Astrocyte of the spinal cord (primary cell): Measurements from ENCODE around the gene IGF2BP3.
"Not testable (repeated sequence)": the region's sequence is repeated elsewhere in the genome, so short reads cannot be mapped to it uniquely, and the experiment has no call there.

Source experiments
- DNase-seq: peaks from one replicate; pipeline ENCODE4 v3.0.0; 2011; ENCODE audit warnings: low read depth, low spot score
- H3K4me3 ChIP-seq: 2 replicates; pipeline ENCODE4 v1.5.1; 2011; ENCODE audit warnings: low read depth, mild to moderate bottlenecking, low read length, moderate library complexity
- in situ Hi-C: cut with HindIII; loops from 2 replicates; pipeline ENCODE4 v1.10.0; 2017; ENCODE audit warnings: low sequenced_read_pairs
- TF ChIP-seq, protein P1 (sequence below): IDR thresholded peaks from 2 replicates; pipeline ENCODE4 v1.5.1; 2012; ENCODE audit warnings: low read depth, mild to moderate bottlenecking, low read length, inconsistent platforms

IGF2BP3 gene

DNA sequence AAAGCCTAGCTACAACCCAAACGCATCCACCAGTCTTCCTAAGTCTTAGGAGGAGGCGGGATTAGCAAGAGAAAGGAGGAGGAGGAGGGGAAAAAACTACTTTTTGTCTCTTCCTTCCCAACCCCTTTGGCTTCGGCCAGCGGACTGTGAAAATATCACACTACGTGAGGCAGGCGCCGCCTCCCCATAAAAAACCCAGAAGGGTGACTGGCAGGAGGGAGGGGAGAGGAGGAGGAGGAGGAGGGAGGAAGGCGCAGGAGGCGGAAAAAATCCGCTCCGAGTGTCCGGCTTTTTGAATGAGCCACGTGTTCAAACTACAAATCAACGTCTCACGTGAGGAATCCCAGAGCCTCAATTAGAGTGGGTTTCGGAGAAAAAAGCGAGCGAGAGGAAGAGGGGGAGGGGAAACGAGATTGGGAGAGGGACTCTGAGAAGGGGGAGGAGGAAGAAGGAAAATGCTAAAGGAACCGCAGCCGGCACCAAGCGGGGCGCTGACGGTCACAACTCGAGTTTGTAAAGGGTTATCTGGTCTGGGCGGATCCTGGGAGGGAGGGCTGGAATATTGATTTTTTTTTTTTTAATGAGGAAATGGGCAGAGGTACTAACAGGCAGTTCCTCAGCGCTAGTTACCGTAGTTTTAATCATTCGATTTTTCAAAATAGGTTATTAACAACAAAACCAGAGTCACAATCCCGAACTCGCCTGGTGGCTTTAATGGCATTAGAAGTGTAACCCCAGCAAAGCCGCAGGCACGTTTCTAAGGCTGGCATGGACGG, at the start of gene IGF2BP3:
IGF2BP3 (minus strand) TSS at position 162 of the 776 bp plus-strand sequence. CDS start 381 bp downstream, outside the sequence.
- H3K4me3 ChIP-seq, result peak within 1 kb of the TSS; percentile 86
- TF ChIP-seq, protein P1, sequence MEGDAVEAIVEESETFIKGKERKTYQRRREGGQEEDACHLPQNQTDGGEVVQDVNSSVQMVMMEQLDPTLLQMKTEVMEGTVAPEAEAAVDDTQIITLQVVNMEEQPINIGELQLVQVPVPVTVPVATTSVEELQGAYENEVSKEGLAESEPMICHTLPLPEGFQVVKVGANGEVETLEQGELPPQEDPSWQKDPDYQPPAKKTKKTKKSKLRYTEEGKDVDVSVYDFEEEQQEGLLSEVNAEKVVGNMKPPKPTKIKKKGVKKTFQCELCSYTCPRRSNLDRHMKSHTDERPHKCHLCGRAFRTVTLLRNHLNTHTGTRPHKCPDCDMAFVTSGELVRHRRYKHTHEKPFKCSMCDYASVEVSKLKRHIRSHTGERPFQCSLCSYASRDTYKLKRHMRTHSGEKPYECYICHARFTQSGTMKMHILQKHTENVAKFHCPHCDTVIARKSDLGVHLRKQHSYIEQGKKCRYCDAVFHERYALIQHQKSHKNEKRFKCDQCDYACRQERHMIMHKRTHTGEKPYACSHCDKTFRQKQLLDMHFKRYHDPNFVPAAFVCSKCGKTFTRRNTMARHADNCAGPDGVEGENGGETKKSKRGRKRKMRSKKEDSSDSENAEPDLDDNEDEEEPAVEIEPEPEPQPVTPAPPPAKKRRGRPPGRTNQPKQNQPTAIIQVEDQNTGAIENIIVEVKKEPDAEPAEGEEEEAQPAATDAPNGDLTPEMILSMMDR, result no peak
- DNase-seq, result peak; percentile 98
- in situ Hi-C loops, result no loop called here

- no peak overlapping the region for H3K4me3 ChIP-seq
- DNase-seq, result no peak
- in situ Hi-C loops, result no loop called here
- TF ChIP-seq, protein P1, result no peak
Measured at GRCh38 chr7:23514755-23515154, 44.5 kb upstream of the IGF2BP3 start.

GRCh38 chr7:23513746-23514145, 43.5 kb upstream of the IGF2BP3 start:
- in situ Hi-C loops, H3K4me3 ChIP-seq, DNase-seq: not testable (repeated sequence)

DNA sequence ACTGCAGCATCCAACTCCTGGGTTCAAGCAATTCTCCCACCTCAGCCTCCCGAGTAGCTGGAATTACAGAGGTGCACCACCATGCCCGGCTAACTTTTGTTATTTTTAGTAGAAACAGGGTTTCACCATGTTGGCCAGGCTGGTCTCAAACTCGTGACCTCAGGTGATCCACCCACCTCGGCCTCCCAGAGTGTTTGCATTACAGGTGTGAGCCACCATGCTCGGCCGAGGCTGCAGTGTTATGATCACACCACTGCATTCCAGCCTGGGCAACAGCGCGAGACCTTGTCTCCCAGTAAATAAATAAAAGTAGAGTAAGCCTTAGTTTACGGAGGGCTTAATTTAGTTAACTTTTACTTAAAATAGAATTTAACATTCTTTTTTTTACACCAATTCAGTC, 23.7 kb upstream of the IGF2BP3 start:
- TF ChIP-seq, protein P1, result no peak
- H3K4me3 ChIP-seq, result no peak overlapping the region
- DNase-seq, result no peak
- in situ Hi-C loops, result no loop called here

DNA sequence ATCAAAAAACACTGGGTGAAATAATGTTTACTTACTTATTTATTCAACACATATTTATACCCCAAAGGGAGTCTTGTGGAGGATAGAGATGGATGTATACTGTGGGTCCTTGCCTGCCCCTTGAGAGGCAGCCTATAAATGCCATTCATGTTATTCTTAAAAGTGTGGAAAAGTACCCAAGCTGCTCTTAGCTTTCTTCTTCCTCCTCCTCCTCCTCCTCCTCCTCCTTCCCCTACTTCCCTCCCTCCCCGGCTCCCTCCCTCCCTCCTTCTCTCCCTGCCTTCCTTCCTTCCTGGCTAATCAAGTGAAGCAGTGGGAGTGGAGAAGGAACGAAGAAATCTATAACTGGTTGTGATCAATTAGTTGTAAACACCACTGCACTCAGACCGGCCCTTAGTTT, 21.2 kb upstream of the IGF2BP3 start:
- H3K4me3 ChIP-seq, result no peak overlapping the region
- no peak for DNase-seq
- TF ChIP-seq, protein P1, result no peak
- in situ Hi-C loops, result no loop called here

DNA sequence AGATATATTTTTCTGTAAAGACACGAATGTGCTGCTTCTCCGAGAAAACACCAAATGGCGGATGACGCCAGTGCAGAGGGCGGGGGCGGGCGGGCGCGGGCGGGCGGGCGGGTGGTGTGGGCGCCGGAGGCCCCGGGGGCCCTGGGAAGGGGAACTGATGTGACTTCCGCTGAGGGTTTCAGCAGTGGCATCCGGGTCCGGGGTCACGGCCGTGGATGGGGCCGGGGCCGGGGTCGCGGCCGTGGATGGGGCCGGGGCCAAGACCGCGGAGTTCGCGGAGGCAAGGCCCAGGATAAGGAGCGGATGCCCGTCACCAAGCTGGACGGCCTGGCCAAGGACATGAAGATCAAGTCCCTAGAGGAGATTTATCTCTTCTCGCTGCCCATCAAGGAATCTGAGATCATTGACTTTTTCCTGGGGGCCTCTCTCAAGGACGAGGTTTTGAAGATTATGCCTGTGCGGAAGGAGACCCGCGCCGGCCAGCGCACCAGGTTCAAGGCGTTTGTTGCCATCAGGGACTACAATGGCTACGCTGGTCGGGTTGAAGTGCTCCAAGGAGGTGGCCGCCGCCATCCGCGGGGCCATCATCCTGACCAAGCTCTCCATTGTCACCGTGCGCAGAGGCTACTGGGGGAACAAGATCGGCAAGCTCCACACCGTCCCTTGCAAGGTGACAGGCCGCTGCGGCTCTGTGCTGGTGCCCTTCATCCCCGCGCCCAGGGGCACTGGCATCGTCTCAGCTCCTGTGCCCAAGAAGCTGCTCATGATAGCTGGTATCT, 20.3 kb upstream of the IGF2BP3 start:
- in situ Hi-C loops, result no loop called here
- TF ChIP-seq, protein P1, result no peak
- peak overlapping the region; percentile 39 for H3K4me3 ChIP-seq
- peak; percentile 39 for DNase-seq

DNA sequence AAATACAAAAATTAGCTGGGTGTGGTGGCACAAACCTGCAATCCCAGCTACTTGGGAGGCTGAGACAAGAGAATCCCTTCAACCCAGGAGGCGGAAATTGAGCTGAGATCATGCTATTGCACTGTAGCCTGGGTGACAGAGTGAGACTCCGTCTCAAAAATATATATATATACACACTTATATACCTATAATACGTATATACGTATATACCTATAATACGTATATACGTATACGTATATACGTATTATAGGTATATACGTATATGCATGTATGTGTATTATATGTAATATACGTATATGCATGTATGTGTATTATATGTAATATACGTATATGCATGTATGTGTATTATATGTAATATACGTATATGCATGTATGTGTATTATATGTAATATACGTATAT, 18.4 kb upstream of the IGF2BP3 start:
- H3K4me3 ChIP-seq, DNase-seq, in situ Hi-C loops: not testable (repeated sequence)
